ENCODE data around the gene FOXD1. TPM values are rescaled to one million over a fixed set of nuclear protein-coding genes. Genes with fewer than 3 reads are reported as not detected.

FOXD1 gene
- polyA plus RNA-seq, 1 of the 3 experiments (the other 2 are of a cell fraction), result 73.9 TPM

GRCh38 chr5:73442996-73443627 lies 5.5 kb downstream of the FOXD1 start:
- peak; percentile 51; the same call in 1 of the 2 replicates for TF ChIP-seq PBX3 (IDR thresholded peaks at IDR 0.05)
- no peak for TF ChIP-seq POLR2AphosphoS5 (IDR thresholded peaks at IDR 0.05; ENCODE audit: low read depth, low read length)
- TF ChIP-seq SIN3A (IDR thresholded peaks at IDR 0.05; ENCODE audit: borderline replicate concordance, low read depth, low read length), result peak; percentile 5; the same call in 1 of the 2 replicates
- no peak for TF ChIP-seq YY1 (IDR thresholded peaks at IDR 0.05; ENCODE audit: low read depth)
- TF ChIP-seq EP300 (IDR thresholded peaks at IDR 0.05; ENCODE audit: borderline replicate concordance in 1 of 2, low read depth in 1 of 2, low read length in 1 of 2), result peak in 1 of 2 experiments; percentile 36; a peak in 1 of 4 replicates
- ChIA-PET POLR2A (no interaction called here), CTCF (interaction anchor here (2.5 to 5.2 kb wide), 3 partner anchors 8 to 227 kb away, joined by 10 to 46 read pairs (median 31); no protein-coding TSS in a partner anchor)
- H2AFZ ChIP-seq (ENCODE audit: low read depth), result no peak overlapping the region
- WGBS (ENCODE audit: low lambda C conversion rate), result 38% methylated on average over 4 of the region's 4 CpGs
- no peaks in the 10 kb centered on the region for H3K27me3 ChIP-seq (ENCODE audit: insufficient read depth)
- H3K4me2 ChIP-seq, result peak overlapping the region; percentile 88
- peak overlapping the region; percentile 69 to 80; a peak in 3 of 4 replicates for H3K4me3 ChIP-seq (ENCODE audit: low read depth in 2 of 2, low read length in 1 of 2)
- DNase-seq, result no peak
- no peaks in the 10 kb centered on the region for H3K9me3 ChIP-seq
- H3F3A ChIP-seq (replicated peaks; ENCODE audit: insufficient read depth), result peaks cover 63% of the 10 kb centered on the region
- H3K9ac ChIP-seq, result peak overlapping the region; percentile 94
- H3K79me2 ChIP-seq (ENCODE audit: insufficient read depth), result peaks cover 92% of the 10 kb centered on the region
- peaks cover 21 to 34% of the 10 kb centered on the region in 2 experiments for H3K36me3 ChIP-seq (replicated peaks in 1 of 2; ENCODE audit: control insufficient read depth in 1 of 2, insufficient read depth in 2 of 2, low read length in 1 of 2)
- peak overlapping the region; percentile 76 to 89 for H3K27ac ChIP-seq (ENCODE audit: low read depth in 2 of 2, low read length in 1 of 2)
- peaks cover 3 to 25% of the 10 kb centered on the region in 2 experiments for H3K4me1 ChIP-seq (ENCODE audit: control insufficient read depth in 1 of 2, insufficient read depth in 2 of 2, low read depth in 1 of 2, low read length in 1 of 2)
- no peaks in the 10 kb centered on the region for H3K9me2 ChIP-seq
- peaks cover 17% of the 10 kb centered on the region for H4K20me1 ChIP-seq (ENCODE audit: insufficient read depth)

- H3K79me2 ChIP-seq (ENCODE audit: insufficient read depth), result peaks cover 93% of the 10 kb centered on the region
- H3F3A ChIP-seq (replicated peaks; ENCODE audit: insufficient read depth), result peaks cover 68% of the 10 kb centered on the region
- ChIA-PET POLR2A (no interaction called here), CTCF (interaction anchor here (2.5 to 5.2 kb wide), 3 partner anchors 9 to 226 kb away, joined by 10 to 46 read pairs (median 31); no protein-coding TSS in a partner anchor)
- no peaks in the 10 kb centered on the region for H3K27me3 ChIP-seq (ENCODE audit: insufficient read depth)
- H3K4me1 ChIP-seq (ENCODE audit: control insufficient read depth in 1 of 2, insufficient read depth in 2 of 2, low read depth in 1 of 2, low read length in 1 of 2), result peaks cover 3 to 25% of the 10 kb centered on the region in 2 experiments
- no peak for DNase-seq
- peak overlapping the region in 1 of 2 experiments; percentile 80; a peak in 3 of 4 replicates for H3K4me3 ChIP-seq (ENCODE audit: low read depth in 2 of 2, low read length in 1 of 2)
- peak overlapping the region; percentile 94 for H3K9ac ChIP-seq
- H3K27ac ChIP-seq (ENCODE audit: low read depth in 2 of 2, low read length in 1 of 2), result peak overlapping the region; percentile 76 to 89; a peak in 3 of 4 replicates
- no peaks in the 10 kb centered on the region for H3K9me2 ChIP-seq
- TF ChIP-seq TCF12 (IDR thresholded peaks at IDR 0.05) (peak; percentile 45), MAX (IDR thresholded peaks at IDR 0.05; ENCODE audit: low read depth) (0 out of 2 replicates have a peak, but pooled peaks have one; percentile 24), FOSL2 (IDR thresholded peaks at IDR 0.05; ENCODE audit: borderline replicate concordance, low read depth) (no peak), PBX3 (IDR thresholded peaks at IDR 0.05) (peak; percentile 63), FOXJ3 (CRISPR knock-in tag; IDR thresholded peaks at IDR 0.05) (no peak), EP300 (IDR thresholded peaks at IDR 0.05; ENCODE audit: borderline replicate concordance in 1 of 2, low read depth in 1 of 2, low read length in 1 of 2) (peak in 1 of 2 experiments; percentile 25; a peak in 1 of 4 replicates), POLR2AphosphoS5 (IDR thresholded peaks at IDR 0.05; ENCODE audit: low read depth, low read length) (peak; percentile 10; the same call in 1 of the 2 replicates)
- H3K4me2 ChIP-seq, result peak overlapping the region; percentile 88
- peaks cover 21 to 34% of the 10 kb centered on the region in 2 experiments for H3K36me3 ChIP-seq (replicated peaks in 1 of 2; ENCODE audit: control insufficient read depth in 1 of 2, insufficient read depth in 2 of 2, low read length in 1 of 2)
- WGBS (ENCODE audit: low lambda C conversion rate), result 43% methylated on average over 7 of the region's 7 CpGs
- H4K20me1 ChIP-seq (ENCODE audit: insufficient read depth), result peaks cover 17% of the 10 kb centered on the region
- no peaks in the 10 kb centered on the region for H3K9me3 ChIP-seq
- no peak overlapping the region for H2AFZ ChIP-seq (ENCODE audit: low read depth)
Observed at GRCh38 chr5:73442231-73442811, 6.3 kb downstream of the FOXD1 start.

Measured in SK-N-SH (cell line).